Stimulated activated CD4-positive, alpha-beta T cell treated with anti-CD3 and anti-CD28 coated beads, Interleukin-12 subunit alpha, Interleukin-12 subunit beta, amount 100 ng/mL, for 48 hours (primary cell): ENCODE results near the gene NCOA1.
"Not testable (repeated sequence)": the region's sequence is repeated elsewhere in the genome, so short reads cannot be mapped to it uniquely, and the experiment has no call there.

Source experiments
- DNase-seq, 3 donors: peaks; one replicate each; pipeline ENCODE4 v3.0.0-alpha.2; 2020; ENCODE audit warnings: low read depth in 2 of 3, low spot score in 1 of 3

NCOA1 gene

GRCh38 chr2:24771764-24772586 is 280.9 kb downstream of the NCOA1 start:
- DNase-seq, result no peak

GRCh38 chr2:24774373-24774772 is 283.3 kb downstream of the NCOA1 start:
- DNase-seq, result no peak

- no peak for DNase-seq
Measured at GRCh38 chr2:24779116-24779515, 288.1 kb downstream of the NCOA1 start.

GRCh38 chr2:24783641-24784040 is 292.6 kb downstream of the NCOA1 start:
- no peak for DNase-seq

GRCh38 chr2:24785671-24786321 is 294.7 kb downstream of the NCOA1 start:
- no peak for DNase-seq

GRCh38 chr2:24787532-24787931 is 296.5 kb downstream of the NCOA1 start:
- no peak for DNase-seq

- no peak for DNase-seq
Measured at GRCh38 chr2:24788816-24789215, 297.8 kb downstream of the NCOA1 start.

GRCh38 chr2:24791452-24791851 is 300.4 kb downstream of the NCOA1 start:
- no peak for DNase-seq

- DNase-seq, result no peak
Measured at GRCh38 chr2:24792542-24792873, 301.5 kb downstream of the NCOA1 start.

- DNase-seq, result peak; percentile 89 to 93 (median 90)
Measured at GRCh38 chr2:24792874-24793760, 302.1 kb downstream of the NCOA1 start, which contains the start of the genes CENPO and PTRHD1. CENPO (plus strand) TSS chr2:24793425; CDS start chr2:24793920, 495 bp downstream. PTRHD1 (minus strand) TSS chr2:24793391; CDS start chr2:24793377, 14 bp downstream.

- no peak for DNase-seq
Measured at GRCh38 chr2:24793761-24794435, 302.8 kb downstream of the NCOA1 start.

GRCh38 chr2:24797644-24798043 is 306.6 kb downstream of the NCOA1 start:
- DNase-seq, result no peak

GRCh38 chr2:24800487-24800886 is 309.4 kb downstream of the NCOA1 start:
- DNase-seq, result not testable (repeated sequence)

GRCh38 chr2:24805811-24806660 is 315.0 kb downstream of the NCOA1 start:
- not testable (repeated sequence) for DNase-seq

- no peak for DNase-seq
Measured at GRCh38 chr2:24806661-24807036, 315.6 kb downstream of the NCOA1 start.

- DNase-seq, result no peak
Measured at GRCh38 chr2:24809316-24810007, 318.4 kb downstream of the NCOA1 start.

GRCh38 chr2:24813691-24814137 is 322.7 kb downstream of the NCOA1 start:
- DNase-seq, result no peak

- no peak for DNase-seq
Measured at GRCh38 chr2:24814516-24814915, 323.5 kb downstream of the NCOA1 start.

- DNase-seq, result no peak
Measured at GRCh38 chr2:24815171-24815570, 324.1 kb downstream of the NCOA1 start.
